PC-9 (cell line): ENCODE data around the gene PTBP1. TPM values are rescaled to one million over a fixed set of nuclear protein-coding genes. Genes with fewer than 3 reads are reported as not detected.

Experiments used
- BruUV-seq: library from RNA; stranded (reverse); fragments of 400-500 nt; replicated peaks from 2 replicates; lab custom pipeline; 2021; lab: Mats Ljungman, UMichigan
- CTCF ChIA-PET: fragments of 300-600 bp; sonication (Branson Sonifier 250); formaldehyde crosslinking; loops from one replicate; lab custom pipeline; 2022; ENCODE audit warnings: antibody characterized with exemption; lab: Charles Lee
- POLR2A ChIA-PET: fragments of 300-600 bp; sonication (Branson Sonifier 250); formaldehyde crosslinking; loops from one replicate; lab custom pipeline; 2022; ENCODE audit warnings: antibody characterized with exemption; ENCODE audit not compliant: unreplicated experiment; lab: Charles Lee
- DNase-seq, 2 experiments: peaks; one replicate each; pipeline versions ENCODE4 v3.0.0 to v3.0.0-alpha.2; 2015 to 2022; ENCODE audit warnings: mixed read lengths in 1 of 2
- H2AFZ ChIP-seq: fragments of 200-600 bp; sonication (generic); 2 replicates; pipeline ENCODE4 v1.8.1; 2017; ENCODE audit warnings: antibody characterized with exemption
- H3F3A ChIP-seq: fragments of 200-600 bp; sonication (generic); 2 replicates; pipeline ENCODE4 v1.8.1; 2017; ENCODE audit warnings: antibody characterized with exemption, mild to moderate bottlenecking, low read depth; ENCODE audit not compliant: insufficient read depth
- H3K27ac ChIP-seq: fragments of 200-600 bp; sonication (generic); 2 replicates; pipeline ENCODE4 v1.6.1; 2016; ENCODE audit warnings: mixed run types
- H3K27me3 ChIP-seq: fragments of 200-600 bp; sonication (generic); 2 replicates; pipeline ENCODE4 v1.6.1; 2016; ENCODE audit warnings: low read depth, mixed run types; ENCODE audit not compliant: insufficient read depth
- H3K36me3 ChIP-seq: fragments of 200-600 bp; sonication (generic); 2 replicates; pipeline ENCODE4 v1.6.1; 2016; ENCODE audit warnings: low read depth, mixed run types
- H3K4me1 ChIP-seq: fragments of 200-600 bp; sonication (generic); replicated peaks from 2 replicates; pipeline ENCODE4 v1.6.1; 2016; ENCODE audit warnings: mixed run types; ENCODE audit not compliant: insufficient read depth
- H3K4me2 ChIP-seq: fragments of 200-600 bp; sonication (generic); 2 replicates; pipeline ENCODE4 v1.6.1; 2017; ENCODE audit warnings: mixed run types
- H3K4me3 ChIP-seq: fragments of 200-600 bp; sonication (generic); 2 replicates; pipeline ENCODE4 v1.6.1; 2016; ENCODE audit warnings: mixed run types
- H3K79me2 ChIP-seq: fragments of 200-600 bp; sonication (generic); 2 replicates; pipeline ENCODE4 v1.6.1; 2017; ENCODE audit warnings: low read depth, mixed run types
- H3K9me2 ChIP-seq: fragments of 200-600 bp; sonication (generic); 2 replicates; pipeline ENCODE4 v1.8.1; 2017; ENCODE audit warnings: mild to moderate bottlenecking; ENCODE audit not compliant: insufficient read depth
- H3K9me3 ChIP-seq: fragments of 200-600 bp; sonication (generic); 2 replicates; pipeline ENCODE4 v1.8.1; 2016; ENCODE audit warnings: low read depth; ENCODE audit not compliant: insufficient read depth
- H4K20me1 ChIP-seq: fragments of 200-600 bp; sonication (generic); 2 replicates; pipeline ENCODE4 v1.8.1; 2017; ENCODE audit not compliant: insufficient read depth
- EZH2 ChIP-seq: fragments of 200-600 bp; sonication (generic); IDR thresholded peaks from 2 replicates; pipeline ENCODE4 v1.8.0; 2017; ENCODE audit warnings: antibody characterized with exemption, low read depth
- intact Hi-C: fragments of 100-400 bp; cut with micrococcal nuclease; formaldehyde crosslinking; loops from one replicate; pipeline ENCODE4 v1.10.0; 2022; ENCODE audit not compliant: unreplicated experiment
- total RNA-seq: library from RNA; stranded (reverse); gene quantifications from 2 replicates; pipeline ENCODE4 v1.2.3, GENCODE V29; 2021
- TF ChIP-seq, protein P1 (sequence below): fragments of 200-600 bp; sonication (generic); conservative IDR thresholded peaks from 2 replicates; pipeline ENCODE4 v1.6.1; 2017; ENCODE audit warnings: mixed run types, antibody characterized with exemption, mild to moderate bottlenecking, moderate library complexity

Gene PTBP1
- total RNA-seq, 1 experiment from 2014 or later: 542 TPM

- H3K36me3 ChIP-seq: peaks cover 38% of the 10 kb centered on the region
- peaks cover 95% of the 10 kb centered on the region for H3K79me2 ChIP-seq
- H2AFZ ChIP-seq: no peak overlapping the region
- DNase-seq: no peak
- H3K4me3 ChIP-seq: no peak overlapping the region
- no peak for TF ChIP-seq EZH2
- TF ChIP-seq, protein P1, sequence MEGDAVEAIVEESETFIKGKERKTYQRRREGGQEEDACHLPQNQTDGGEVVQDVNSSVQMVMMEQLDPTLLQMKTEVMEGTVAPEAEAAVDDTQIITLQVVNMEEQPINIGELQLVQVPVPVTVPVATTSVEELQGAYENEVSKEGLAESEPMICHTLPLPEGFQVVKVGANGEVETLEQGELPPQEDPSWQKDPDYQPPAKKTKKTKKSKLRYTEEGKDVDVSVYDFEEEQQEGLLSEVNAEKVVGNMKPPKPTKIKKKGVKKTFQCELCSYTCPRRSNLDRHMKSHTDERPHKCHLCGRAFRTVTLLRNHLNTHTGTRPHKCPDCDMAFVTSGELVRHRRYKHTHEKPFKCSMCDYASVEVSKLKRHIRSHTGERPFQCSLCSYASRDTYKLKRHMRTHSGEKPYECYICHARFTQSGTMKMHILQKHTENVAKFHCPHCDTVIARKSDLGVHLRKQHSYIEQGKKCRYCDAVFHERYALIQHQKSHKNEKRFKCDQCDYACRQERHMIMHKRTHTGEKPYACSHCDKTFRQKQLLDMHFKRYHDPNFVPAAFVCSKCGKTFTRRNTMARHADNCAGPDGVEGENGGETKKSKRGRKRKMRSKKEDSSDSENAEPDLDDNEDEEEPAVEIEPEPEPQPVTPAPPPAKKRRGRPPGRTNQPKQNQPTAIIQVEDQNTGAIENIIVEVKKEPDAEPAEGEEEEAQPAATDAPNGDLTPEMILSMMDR: no peak
- peaks cover 99% of the 10 kb centered on the region for H4K20me1 ChIP-seq
- no peaks in the 10 kb centered on the region for H3K27me3 ChIP-seq
- no peak overlapping the region for H3K27ac ChIP-seq
- intact Hi-C loops: no loop called here
- no TSS peak for BruUV-seq
- no peaks in the 10 kb centered on the region for H3K9me3 ChIP-seq
- H3K4me2 ChIP-seq: no peak overlapping the region
- CTCF ChIA-PET: no interaction called here
- no peaks in the 10 kb centered on the region for H3K9me2 ChIP-seq
- POLR2A ChIA-PET: no interaction called here
- peaks cover 23% of the 10 kb centered on the region for H3K4me1 ChIP-seq
- H3F3A ChIP-seq: peaks cover 53% of the 10 kb centered on the region
These were observed 5.9 kb downstream of the PTBP1 start for GRCh38 chr19:803099-803561.

GRCh38 chr19:803686-804418 lies 6.6 kb downstream of the PTBP1 start:
- POLR2A ChIA-PET: no interaction called here
- no peaks in the 10 kb centered on the region for H3K27me3 ChIP-seq
- intact Hi-C loops: no loop called here
- H3K9me2 ChIP-seq: no peaks in the 10 kb centered on the region
- CTCF ChIA-PET: no interaction called here
- no peak overlapping the region for H2AFZ ChIP-seq
- peaks cover 38% of the 10 kb centered on the region for H3K36me3 ChIP-seq
- no peak overlapping the region for H3K4me3 ChIP-seq
- peaks cover 94% of the 10 kb centered on the region for H3K79me2 ChIP-seq
- H3K9me3 ChIP-seq: no peaks in the 10 kb centered on the region
- peaks cover 51% of the 10 kb centered on the region for H3F3A ChIP-seq
- BruUV-seq: no TSS peak
- TF ChIP-seq, protein P1: no peak
- TF ChIP-seq EZH2: no peak
- no peak overlapping the region for H3K27ac ChIP-seq
- peaks cover 23% of the 10 kb centered on the region for H3K4me1 ChIP-seq
- peaks cover 99% of the 10 kb centered on the region for H4K20me1 ChIP-seq
- no peak for DNase-seq
- H3K4me2 ChIP-seq: no peak overlapping the region

GRCh38 chr19:804419-805165 lies 7.3 kb downstream of the PTBP1 start:
- Histone ChIP-seq H3K4me2 (no peak overlapping the region), H3F3A (peaks cover 53% of the 10 kb centered on the region), H3K9me2 (no peaks in the 10 kb centered on the region), H3K9me3 (no peaks in the 10 kb centered on the region), H3K4me1 (peaks cover 18% of the 10 kb centered on the region), H3K27me3 (no peaks in the 10 kb centered on the region), H3K4me3 (no peak overlapping the region), H3K27ac (no peak overlapping the region), H4K20me1 (peaks cover 99% of the 10 kb centered on the region), H3K79me2 (peaks cover 91% of the 10 kb centered on the region), H3K36me3 (peaks cover 38% of the 10 kb centered on the region), H2AFZ (no peak overlapping the region)
- ChIA-PET POLR2A (no interaction called here), CTCF (no interaction called here)
- TF ChIP-seq, protein P1: no peak
- TF ChIP-seq EZH2: no peak
- intact Hi-C loops: no loop called here
- no peak for DNase-seq
- BruUV-seq: no TSS peak
